ENCODE measurements around the gene GPC1.

Gene GPC1

GRCh38 chr2:240440704-240441320 is 5.3 kb downstream of the GPC1 start:
- DNase-seq (ENCODE audit: low read depth, low spot score): no peak

- DNase-seq (ENCODE audit: low read depth, low spot score): no peak
Measured at GRCh38 chr2:240441326-240441992, 6.0 kb downstream of the GPC1 start.

DNA sequence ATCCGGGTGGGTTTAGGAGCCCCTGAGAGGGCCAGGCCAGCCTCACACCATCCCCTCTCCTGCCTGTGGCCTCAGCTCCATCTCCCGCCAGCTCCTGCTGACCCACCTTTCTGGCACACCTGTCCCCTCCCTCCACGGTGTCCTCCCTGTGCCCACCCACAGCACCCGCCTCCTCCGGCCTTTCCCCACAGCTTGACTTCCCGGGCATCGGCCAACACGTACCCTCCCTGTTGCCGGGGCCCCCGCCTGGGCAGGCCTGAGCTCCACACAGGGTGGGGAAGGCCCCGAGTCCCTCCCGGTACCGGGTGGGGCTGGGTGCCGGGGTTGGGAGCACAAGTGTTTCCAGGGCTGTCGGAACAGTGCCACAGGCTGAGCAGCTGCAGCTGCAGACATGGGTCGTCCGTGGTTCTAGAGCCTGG is 6.5 kb downstream of the GPC1 start:
- DNase-seq (ENCODE audit: low read depth, low spot score): no peak

- DNase-seq (ENCODE audit: low read depth, low spot score): no peak
Measured at GRCh38 chr2:240442891-240443715, 7.6 kb downstream of the GPC1 start.

DNA sequence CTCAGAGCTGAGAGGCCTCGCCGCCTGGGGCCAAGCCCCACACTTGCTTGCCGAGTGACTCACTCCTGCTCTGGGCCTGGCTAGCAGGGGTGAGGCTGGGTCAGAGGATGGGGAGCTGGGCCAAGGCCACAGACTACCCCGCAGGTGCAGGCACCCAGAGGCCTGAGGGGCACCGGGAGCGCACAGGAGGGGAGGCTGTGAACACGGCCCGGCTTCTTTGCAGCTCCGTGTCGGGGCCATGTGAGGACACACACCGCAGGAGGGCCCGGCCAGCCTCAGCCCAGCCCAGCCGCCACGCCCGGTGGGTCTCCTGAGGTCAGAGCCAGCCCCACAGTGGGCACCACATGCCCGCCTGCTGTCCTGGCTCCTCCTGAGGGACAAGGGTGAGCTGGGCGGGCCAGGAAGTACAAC is 8.4 kb downstream of the GPC1 start:
- no peak for DNase-seq (ENCODE audit: low read depth, low spot score)

DNA sequence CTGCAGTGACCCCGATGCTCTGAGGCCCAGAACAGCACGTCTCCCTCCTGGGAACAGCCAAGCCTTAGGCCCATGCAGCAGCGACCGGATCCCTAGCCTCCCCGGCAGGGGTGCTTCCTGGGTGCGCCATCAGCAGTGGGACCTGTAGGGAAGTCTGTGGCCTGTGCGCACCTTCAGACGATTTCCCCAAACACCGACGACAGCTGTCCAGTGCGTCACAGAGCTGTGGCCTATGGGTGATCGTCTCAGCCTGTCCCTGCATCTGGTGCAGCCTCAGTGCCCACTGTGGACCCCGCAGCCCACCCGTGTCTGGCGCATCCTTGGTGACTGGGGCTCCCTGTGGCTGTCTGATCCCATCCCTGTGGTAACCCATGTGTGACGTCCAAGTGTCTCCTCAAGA is 9.0 kb downstream of the GPC1 start:
- no peak for DNase-seq (ENCODE audit: low read depth, low spot score)

- DNase-seq (ENCODE audit: low read depth, low spot score): no peak
Measured at GRCh38 chr2:240445961-240446663, 10.6 kb downstream of the GPC1 start.

DNA sequence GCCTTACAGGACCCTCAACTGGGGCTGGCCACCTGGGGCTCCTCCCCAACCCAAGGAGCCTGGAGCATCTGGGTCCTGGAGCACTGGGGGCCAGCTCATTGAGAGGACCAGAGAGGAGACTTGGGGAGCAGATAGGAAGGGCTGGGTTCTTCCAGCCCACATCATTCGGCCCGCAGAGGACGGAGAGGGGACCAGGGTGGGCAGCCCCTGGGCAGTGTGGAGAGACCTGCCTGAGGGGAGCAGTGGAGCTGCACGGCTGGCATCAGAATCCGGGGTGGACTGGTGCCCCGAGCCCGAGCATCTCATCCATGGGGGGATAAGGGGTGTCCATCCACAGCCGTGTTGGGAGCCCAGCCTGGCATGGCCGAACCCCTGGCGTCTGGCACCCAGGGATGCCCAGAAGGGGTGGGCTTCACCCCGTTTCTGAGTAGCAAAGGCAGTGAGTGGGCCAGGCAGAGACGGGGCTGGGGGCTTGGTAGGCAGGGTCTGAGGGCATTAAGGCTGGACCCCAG is 11.3 kb downstream of the GPC1 start:
- DNase-seq (ENCODE audit: low read depth, low spot score): no peak

- DNase-seq (ENCODE audit: low read depth, low spot score): no peak
Measured at GRCh38 chr2:240447331-240447730, 11.9 kb downstream of the GPC1 start.

DNA sequence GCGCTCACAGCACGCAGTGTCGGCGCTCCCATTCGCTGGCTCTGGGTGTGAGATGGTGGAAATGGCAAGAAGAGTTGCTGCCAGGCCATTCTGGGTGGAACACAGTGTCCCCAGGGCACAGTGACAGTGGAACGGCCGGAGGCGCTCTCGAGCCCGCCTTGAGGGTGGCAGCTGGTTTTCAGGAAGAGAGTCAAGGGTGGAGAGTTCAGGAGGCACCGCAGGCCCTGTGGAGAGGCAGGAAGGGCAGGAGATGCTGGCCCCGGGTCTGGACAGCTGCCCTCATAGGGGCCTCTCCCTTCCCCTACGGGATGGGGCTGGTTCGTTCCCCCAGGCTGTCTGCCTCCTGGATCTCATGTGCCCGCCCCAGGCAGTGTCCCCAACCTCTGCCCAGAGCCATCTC is 12.5 kb downstream of the GPC1 start:
- no peak for DNase-seq (ENCODE audit: low read depth, low spot score)

- DNase-seq (ENCODE audit: low read depth, low spot score): no peak
Measured at GRCh38 chr2:240448387-240449274, 13.2 kb downstream of the GPC1 start.

GRCh38 chr2:240449764-240450531 is 14.5 kb downstream of the GPC1 start:
- no peak for DNase-seq (ENCODE audit: low read depth, low spot score)

DNA sequence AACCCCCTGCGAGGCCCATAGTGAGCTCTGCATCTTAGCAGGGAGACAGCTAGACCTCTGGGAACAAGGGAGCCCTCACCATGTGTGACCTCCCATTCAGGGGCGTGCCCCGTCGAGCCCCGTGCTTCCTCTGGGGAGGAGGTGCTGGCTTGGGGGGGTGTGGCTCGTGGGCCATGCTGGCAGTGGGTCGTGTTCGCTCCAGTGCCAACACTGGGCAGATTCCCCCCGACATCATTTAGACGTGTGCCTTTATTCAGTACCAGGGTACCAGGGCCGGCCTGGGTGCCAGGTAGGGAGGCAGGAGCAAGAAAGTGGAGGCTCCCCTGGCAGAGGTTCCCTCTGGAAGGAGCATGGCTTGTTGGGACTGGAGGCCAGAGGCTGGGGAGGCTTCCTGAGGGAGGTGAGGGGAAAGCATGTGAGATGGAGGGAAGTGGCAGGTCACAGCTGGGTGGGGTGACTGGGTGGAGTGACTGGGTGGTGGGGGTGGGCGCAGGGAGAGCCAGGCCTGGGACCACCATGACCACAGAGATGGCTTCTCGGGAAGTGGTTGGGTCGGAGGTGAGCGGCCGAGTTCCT is 15.2 kb downstream of the GPC1 start:
- DNase-seq (ENCODE audit: low read depth, low spot score): no peak

- DNase-seq (ENCODE audit: low read depth, low spot score): no peak
Measured at GRCh38 chr2:240451108-240451611, 15.7 kb downstream of the GPC1 start.

DNA sequence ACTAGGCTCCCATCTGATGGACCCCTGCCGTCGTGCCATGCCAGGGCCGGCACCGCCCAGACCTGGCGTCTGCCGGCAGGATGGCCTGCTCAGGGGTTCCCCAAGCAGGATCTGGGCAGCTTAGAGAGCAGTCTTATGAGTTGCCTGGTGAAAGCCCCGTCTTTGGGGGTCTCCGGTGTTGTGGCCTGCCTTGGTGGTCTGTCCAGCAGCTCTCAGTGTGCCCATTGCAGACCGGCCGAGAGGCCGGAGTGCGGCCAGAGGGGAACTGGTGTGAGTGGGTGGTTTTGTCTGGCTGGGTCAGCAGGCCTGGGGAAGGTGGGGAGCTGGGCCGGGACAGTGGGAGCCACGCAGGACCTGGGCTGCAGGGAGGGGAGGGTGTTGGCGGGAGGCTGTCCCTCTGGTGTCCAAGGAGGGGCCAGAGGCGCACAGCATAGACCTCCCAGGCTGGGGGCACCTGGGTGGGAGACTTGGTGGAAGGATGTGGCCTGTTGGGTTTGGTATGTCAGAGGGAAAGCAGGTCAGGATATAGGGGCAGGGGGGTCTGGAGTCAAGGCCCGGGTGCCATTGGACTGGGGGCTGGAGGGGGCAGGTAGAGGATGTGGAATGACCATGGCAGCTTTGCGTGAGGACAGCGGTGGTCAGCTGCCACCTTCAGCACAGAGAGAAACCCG is 16.5 kb downstream of the GPC1 start:
- DNase-seq (ENCODE audit: low read depth, low spot score): no peak

DNA sequence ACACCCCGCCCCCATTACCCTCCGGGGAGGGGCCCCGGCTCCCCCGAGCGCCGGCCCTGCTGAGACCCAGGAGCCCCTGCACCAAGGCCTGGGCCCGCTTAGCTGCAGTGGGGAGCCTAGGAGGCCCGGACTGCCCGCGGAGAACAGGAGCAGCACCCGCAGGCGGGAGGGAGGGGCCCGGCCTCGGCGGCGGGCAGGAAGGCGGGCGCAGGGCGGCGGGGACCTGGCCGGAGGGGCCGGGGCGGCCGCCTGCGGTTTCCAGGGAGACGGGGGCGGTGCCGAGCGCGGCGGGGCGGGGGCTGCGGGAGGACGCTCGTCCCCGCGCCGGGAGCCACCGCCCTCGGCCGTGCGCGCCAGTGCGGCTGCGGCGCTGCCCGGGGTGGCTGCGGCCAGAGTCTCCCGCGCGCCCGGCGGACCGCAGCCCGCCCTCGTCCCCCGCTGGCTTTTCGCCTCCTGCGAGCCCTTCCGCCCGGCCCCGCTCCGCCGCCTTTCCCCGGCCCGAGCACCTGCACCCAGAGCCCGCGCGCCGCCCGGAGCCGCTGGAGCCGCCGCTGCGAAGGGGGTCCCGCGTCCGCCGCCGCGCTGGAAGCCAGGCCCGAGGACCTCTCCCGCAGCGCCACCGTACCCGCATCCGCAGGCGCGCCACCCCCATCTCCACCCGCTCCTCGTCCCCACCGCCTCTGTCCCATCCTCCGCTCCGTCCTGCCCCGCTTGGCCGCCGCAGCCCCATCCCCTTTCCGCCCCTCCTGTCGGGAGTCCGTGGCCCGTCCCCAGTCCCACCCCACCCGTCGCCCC is 17.2 kb downstream of the GPC1 start:
- DNase-seq (ENCODE audit: low read depth, low spot score): no peak

GRCh38 chr2:240453461-240454105 is 18.1 kb downstream of the GPC1 start:
- DNase-seq (ENCODE audit: low read depth, low spot score): no peak

Data from smooth muscle cell of the brain vasculature (primary cell).